HepG2 (cell line): ENCODE measurements around the gene GNRHR. TPM values are rescaled to one million over a fixed set of nuclear protein-coding genes. Genes with fewer than 3 reads are reported as not detected.

Experiments used
- ATAC-seq: fragments of 200-7000 bp; cut with Tn5 transposase; 3 replicates; pipeline ENCODE4 v1.9.1; 2020; ENCODE audit warnings: mild to moderate bottlenecking, moderate library complexity
- BruUV-seq: library from RNA; stranded (reverse); fragments of 400-500 nt; replicated peaks from 2 replicates; lab custom pipeline; 2021; lab: Mats Ljungman, UMichigan
- CTCF ChIA-PET: fragments of 300-600 bp; formaldehyde crosslinking; extraction: SDS; loops from one replicate; lab custom pipeline; 2021; ENCODE audit warnings: low total read pairs, inconsistent platforms, low intra/inter-chr PET ratio; lab: Yijun Ruan, JAX
- POLR2A ChIA-PET: fragments of 350-600 bp; sonication (Branson Sonifier 250); formaldehyde crosslinking; loops from one replicate; lab custom pipeline; 2020; ENCODE audit warnings: antibody characterized with exemption, inconsistent platforms; lab: Yijun Ruan, JAX
- DNase-seq: peaks from one replicate; pipeline ENCODE4 v3.0.0-alpha.2; 2015; ENCODE audit warnings: low spot score
- FAIRE-seq: peaks from 3 replicates; lab custom pipeline; 2011; peaks lifted over from hg19 to GRCh38; lab: Jason Lieb, UNC
- H2AFZ ChIP-seq: one replicate; pipeline ENCODE4 v1.6.1; 2011; ENCODE audit warnings: low read length, inconsistent platforms
- H3K27ac ChIP-seq: fragments of 300-600 bp; 3 replicates; pipeline ENCODE4 v1.8.0; 2011; ENCODE audit warnings: mixed run types, mild to moderate bottlenecking, mixed read lengths, low read length, inconsistent platforms; ENCODE audit not compliant: insufficient read depth; ENCODE audit errors: extremely low read length
- H3K27me3 ChIP-seq, 2 experiments: fragments of 200-600 bp in 1 of 2; 2 replicates in 1 of 2; 3 replicates in 1 of 2; pipeline versions ENCODE4 v1.6.0 to v1.8.0; 2011; ENCODE audit warnings: low read length in 2 of 2, mild to moderate bottlenecking in 2 of 2, moderate library complexity in 2 of 2, inconsistent platforms in 1 of 2; ENCODE audit not compliant: insufficient read depth in 2 of 2, control insufficient read depth in 1 of 2
- H3K36me3 ChIP-seq, 2 experiments: fragments of 200-600 bp in 1 of 2; replicated peaks in 1 of 2; 2 replicates in 1 of 2; 3 replicates in 1 of 2; pipeline versions ENCODE4 v1.5.1 to v1.8.0; 2011; ENCODE audit warnings: low read length in 2 of 2, inconsistent platforms in 1 of 2; ENCODE audit not compliant: insufficient read depth in 2 of 2, control insufficient read depth in 1 of 2
- H3K4me1 ChIP-seq: 2 replicates; pipeline ENCODE4 v1.5.1; 2012; ENCODE audit warnings: low read length, inconsistent platforms; ENCODE audit not compliant: insufficient read depth
- H3K4me2 ChIP-seq: 2 replicates; pipeline ENCODE4 v1.6.0; 2011; ENCODE audit warnings: low read depth, low read length, inconsistent platforms
- H3K4me3 ChIP-seq, 3 experiments: fragments of 200-600 bp in 1 of 3; sonication (generic), shearing (Covaris generic) in 1 of 3; replicated peaks in 1 of 3; 2 replicates each; pipeline ENCODE4 v1.5.1; 2011 to 2016; ENCODE audit warnings: low read length in 3 of 3, inconsistent platforms in 2 of 3, low read depth in 2 of 3, mild to moderate bottlenecking in 2 of 3, control low read depth in 1 of 3, mixed read lengths in 1 of 3; ENCODE audit not compliant: insufficient read depth in 1 of 3
- H3K79me2 ChIP-seq: one replicate; pipeline ENCODE4 v1.6.1; 2011; ENCODE audit warnings: low read length, inconsistent platforms; ENCODE audit not compliant: insufficient read depth
- H3K9ac ChIP-seq: 2 replicates; pipeline ENCODE4 v1.6.0; 2011; ENCODE audit warnings: mild to moderate bottlenecking, low read depth, low read length, inconsistent platforms; ENCODE audit not compliant: insufficient read depth
- H3K9me3 ChIP-seq: 2 replicates; pipeline ENCODE4 v1.5.1; 2012; ENCODE audit warnings: mild to moderate bottlenecking, low read length
- H4K20me1 ChIP-seq: 2 replicates; pipeline ENCODE4 v1.6.0; 2011; ENCODE audit warnings: inconsistent platforms, mild to moderate bottlenecking, low read length, moderate library complexity; ENCODE audit not compliant: insufficient read depth
- GTF2F1 ChIP-seq: fragments of 150-350 bp; IDR thresholded peaks from 2 replicates; pipeline ENCODE4 v1.6.1; 2014; ENCODE audit warnings: low read length
- SIX1 ChIP-seq: sonication (generic); formaldehyde crosslinking; IDR thresholded peaks from 2 replicates; pipeline ENCODE4 v1.4.0; 2020; ENCODE audit warnings: missing genetic modification reagents, borderline replicate concordance
- ZBTB8A ChIP-seq: sonication (generic); formaldehyde crosslinking; IDR thresholded peaks from 2 replicates; pipeline ENCODE4 v1.4.0; 2020; ENCODE audit warnings: mild to moderate bottlenecking, low read depth, missing genetic modification reagents, borderline replicate concordance
- ZNF260 ChIP-seq: sonication (generic); formaldehyde crosslinking; IDR thresholded peaks from 2 replicates; pipeline ENCODE4 v1.4.0; 2020; ENCODE audit warnings: missing genetic modification reagents, low read depth, mild to moderate bottlenecking, borderline replicate concordance
- ZNF569 ChIP-seq: sonication (generic); formaldehyde crosslinking; IDR thresholded peaks from 2 replicates; pipeline ENCODE4 v1.5.0; 2020; ENCODE audit warnings: mild to moderate bottlenecking, missing genetic modification reagents, moderate library complexity, borderline replicate concordance
- ZNF749 ChIP-seq: sonication (generic); formaldehyde crosslinking; IDR thresholded peaks from 2 replicates; pipeline ENCODE4 v1.8.0; 2022; ENCODE audit warnings: mild to moderate bottlenecking, missing genetic modification reagents, moderate library complexity, borderline replicate concordance
- ZSCAN12 ChIP-seq: sonication (generic); formaldehyde crosslinking; IDR thresholded peaks from 2 replicates; pipeline ENCODE4 v1.9.0; 2021; ENCODE audit warnings: mild to moderate bottlenecking, missing genetic modification reagents
- WGBS: methylation state at CpG from one replicate; pipeline ENCODE4 v1.1.6; 2017; ENCODE audit warnings: low lambda C conversion rate; 5-methylcytosine and 5-hydroxymethylcytosine counted together
- in situ Hi-C: cut with HindIII; loops from 2 replicates; pipeline ENCODE4 v1.10.0; 2017; ENCODE audit warnings: low pct_unique_long_range_greater_than_20kb; ENCODE audit not compliant: extremely low pct_ligation_motif_present
- intact Hi-C: fragments of 100-400 bp; cut with micrococcal nuclease; formaldehyde crosslinking; loops from one replicate; pipeline ENCODE4 v1.10.0; 2022; ENCODE audit not compliant: unreplicated experiment
- polyA plus RNA-seq, 8 experiments: library from polyadenylated mRNA; depleted of rRNA in 3 of 8; stranded (reverse) in 7 of 8; unstranded in 1 of 8; fragments of >200 nt; fragmentation: Illumina TruSeq in 4 of 8; extraction: Trizol in 4 of 8; gene quantifications; 2 replicates each; pipeline versions ENCODE4 v1.2.1 to v1.2.3, GENCODE V29; 2011 to 2016; ENCODE audit warnings: low read depth in 4 of 8, missing spikeins in 1 of 8, mixed read lengths in 1 of 8; ENCODE audit not compliant: insufficient read depth in 1 of 8
- total RNA-seq, 5 experiments: library from RNA; depleted of rRNA; stranded (reverse); fragments of >200 nt; fragmentation: Illumina TruSeq; extraction: Trizol; gene quantifications; 2 replicates each; pipeline ENCODE4 v1.2.3, GENCODE V29; 2016; ENCODE audit warnings: low read depth in 1 of 5
- TF ChIP-seq, protein P1 (sequence below): sonication (generic); formaldehyde crosslinking; conservative IDR thresholded peaks from 2 replicates; pipeline ENCODE4 v1.8.1; 2023; ENCODE audit warnings: missing genetic modification reagents
- TF ChIP-seq, protein P2 (sequence below): sonication (generic); formaldehyde crosslinking; IDR thresholded peaks from 2 replicates; pipeline ENCODE4 v1.4.0; 2020; ENCODE audit warnings: missing genetic modification reagents; ENCODE audit errors: not compliant biosample characterization
- TF ChIP-seq, protein P3 (sequence below): sonication (generic); formaldehyde crosslinking; IDR thresholded peaks from 2 replicates; pipeline ENCODE4 v1.4.0; 2020; ENCODE audit warnings: mild to moderate bottlenecking, missing genetic modification reagents

The GNRHR gene
- total and polyA plus RNA-seq, 2 of the 13 experiments (the other 11 are each of a cell fraction or from before 2014, with no cell fraction given), result not detected

DNA sequence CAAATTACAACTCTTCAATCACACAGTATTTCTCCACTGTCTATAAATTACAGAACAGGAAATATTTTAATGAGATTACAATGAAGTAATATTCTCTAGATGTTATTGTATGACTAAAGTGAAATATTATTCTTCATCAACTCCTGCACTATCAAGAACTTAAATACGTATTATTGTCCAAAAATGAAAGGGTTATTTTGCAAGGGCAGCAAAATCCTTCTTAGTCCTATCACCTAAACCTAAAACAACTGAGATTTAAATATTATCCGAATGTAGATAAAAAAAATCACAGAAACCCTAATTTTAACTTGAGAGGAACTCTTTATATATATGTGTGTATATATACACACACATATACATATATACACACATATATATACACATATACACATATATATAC lies 58.1 kb downstream of the GNRHR start (continued):
- TF ChIP-seq, protein P1, sequence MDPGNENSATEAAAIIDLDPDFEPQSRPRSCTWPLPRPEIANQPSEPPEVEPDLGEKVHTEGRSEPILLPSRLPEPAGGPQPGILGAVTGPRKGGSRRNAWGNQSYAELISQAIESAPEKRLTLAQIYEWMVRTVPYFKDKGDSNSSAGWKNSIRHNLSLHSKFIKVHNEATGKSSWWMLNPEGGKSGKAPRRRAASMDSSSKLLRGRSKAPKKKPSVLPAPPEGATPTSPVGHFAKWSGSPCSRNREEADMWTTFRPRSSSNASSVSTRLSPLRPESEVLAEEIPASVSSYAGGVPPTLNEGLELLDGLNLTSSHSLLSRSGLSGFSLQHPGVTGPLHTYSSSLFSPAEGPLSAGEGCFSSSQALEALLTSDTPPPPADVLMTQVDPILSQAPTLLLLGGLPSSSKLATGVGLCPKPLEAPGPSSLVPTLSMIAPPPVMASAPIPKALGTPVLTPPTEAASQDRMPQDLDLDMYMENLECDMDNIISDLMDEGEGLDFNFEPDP, result no peak
- TF ChIP-seq ZNF749 (CRISPR knock-in tag), result no peak

DNA sequence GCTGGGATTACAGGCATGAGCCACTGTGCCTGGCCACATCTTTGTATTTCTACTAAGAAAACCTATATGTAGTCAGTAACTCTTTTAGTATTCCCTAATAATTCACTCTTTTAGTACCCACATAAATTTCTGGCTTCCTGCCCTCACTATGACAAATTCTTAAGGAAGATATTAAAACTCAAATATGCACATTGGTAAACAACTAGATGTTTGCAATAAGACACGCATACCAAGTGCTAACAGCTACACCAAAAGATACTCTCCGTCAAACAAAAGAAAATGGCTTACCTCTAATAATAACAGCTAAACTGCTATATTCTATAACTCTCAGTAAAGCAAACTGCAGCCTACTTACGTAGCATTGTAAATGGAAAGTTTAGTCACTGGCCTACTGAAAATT lies 59.5 kb downstream of the GNRHR start:
- no peak overlapping the region for H3K27ac ChIP-seq
- H3K4me3 ChIP-seq, result no peak overlapping the region
- H3K4me2 ChIP-seq, result no peak overlapping the region
- peaks cover 29% of the 10 kb centered on the region for H3K4me1 ChIP-seq
- DNase-seq (no peak), ATAC-seq (no peak), FAIRE-seq (no peak)
- ChIA-PET CTCF (no interaction called here), POLR2A (no interaction called here)
- no TSS peak for BruUV-seq
- H3K27me3 ChIP-seq, result no peaks in the 10 kb centered on the region
- no peak overlapping the region for H3K9ac ChIP-seq
- no peaks in the 10 kb centered on the region for H3K9me3 ChIP-seq
- in situ Hi-C loops, result no loop called here
- TF ChIP-seq ZBTB8A (no peak), SIX1 (no peak), ZSCAN12 (CRISPR knock-in tag) (no peak)
- TF ChIP-seq, all 625 proteins: peak for 0
- no peak overlapping the region for H2AFZ ChIP-seq
- peaks cover 61% of the 10 kb centered on the region for H3K79me2 ChIP-seq
- intact Hi-C loops, result no loop called here
- peaks cover 5% of the 10 kb centered on the region; the same call in 1 of the 2 replicates for H4K20me1 ChIP-seq
- peaks cover 3 to 48% of the 10 kb centered on the region in 2 experiments for H3K36me3 ChIP-seq
- 97% methylated on average over 3 of the region's 3 CpGs for WGBS

DNA sequence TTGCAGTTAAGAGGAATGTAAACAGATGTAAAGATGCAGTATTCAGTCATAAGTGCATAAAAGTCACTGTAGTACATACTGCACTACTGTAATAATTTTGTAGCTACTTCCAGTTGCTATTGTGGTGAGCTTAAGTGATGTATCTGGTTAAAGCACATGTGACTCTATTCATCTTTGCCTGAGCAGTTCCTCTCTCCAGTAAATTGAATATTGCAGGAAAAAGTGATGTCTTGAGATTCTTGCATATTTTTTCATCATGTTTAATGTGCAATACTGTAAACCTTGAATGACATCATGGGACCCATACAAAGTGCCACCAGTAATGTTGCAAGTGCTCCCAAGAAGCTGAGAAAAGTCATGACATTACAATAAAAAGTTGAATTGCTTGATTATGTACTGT lies 62.9 kb downstream of the GNRHR start:
- Histone ChIP-seq H3K27ac (no peak overlapping the region), H3K79me2 (peaks cover 44% of the 10 kb centered on the region), H3K9me3 (no peaks in the 10 kb centered on the region), H4K20me1 (no peaks in the 10 kb centered on the region), H3K36me3 (peaks cover 3 to 49% of the 10 kb centered on the region in 2 experiments), H2AFZ (no peak overlapping the region), H3K4me2 (no peak overlapping the region), H3K4me1 (no peaks in the 10 kb centered on the region), H3K27me3 (no peaks in the 10 kb centered on the region), H3K4me3 (no peak overlapping the region), H3K9ac (no peak overlapping the region)
- DNase-seq (no peak), ATAC-seq (no peak), FAIRE-seq (no peak)
- in situ Hi-C loops, result no loop called here
- intact Hi-C loops, result no loop called here
- no TSS peak for BruUV-seq
- ChIA-PET POLR2A (no interaction called here), CTCF (no interaction called here)
- TF ChIP-seq, protein P2, sequence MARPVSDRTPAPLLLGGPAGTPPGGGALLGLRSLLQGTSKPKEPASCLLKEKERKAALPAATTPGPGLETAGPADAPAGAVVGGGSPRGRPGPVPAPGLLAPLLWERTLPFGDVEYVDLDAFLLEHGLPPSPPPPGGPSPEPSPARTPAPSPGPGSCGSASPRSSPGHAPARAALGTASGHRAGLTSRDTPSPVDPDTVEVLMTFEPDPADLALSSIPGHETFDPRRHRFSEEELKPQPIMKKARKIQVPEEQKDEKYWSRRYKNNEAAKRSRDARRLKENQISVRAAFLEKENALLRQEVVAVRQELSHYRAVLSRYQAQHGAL (CRISPR knock-in tag), result no peak
- TF ChIP-seq GTF2F1 (no peak), ZNF260 (CRISPR knock-in tag) (no peak), ZNF569 (CRISPR knock-in tag) (no peak)
- TF ChIP-seq, protein P3, sequence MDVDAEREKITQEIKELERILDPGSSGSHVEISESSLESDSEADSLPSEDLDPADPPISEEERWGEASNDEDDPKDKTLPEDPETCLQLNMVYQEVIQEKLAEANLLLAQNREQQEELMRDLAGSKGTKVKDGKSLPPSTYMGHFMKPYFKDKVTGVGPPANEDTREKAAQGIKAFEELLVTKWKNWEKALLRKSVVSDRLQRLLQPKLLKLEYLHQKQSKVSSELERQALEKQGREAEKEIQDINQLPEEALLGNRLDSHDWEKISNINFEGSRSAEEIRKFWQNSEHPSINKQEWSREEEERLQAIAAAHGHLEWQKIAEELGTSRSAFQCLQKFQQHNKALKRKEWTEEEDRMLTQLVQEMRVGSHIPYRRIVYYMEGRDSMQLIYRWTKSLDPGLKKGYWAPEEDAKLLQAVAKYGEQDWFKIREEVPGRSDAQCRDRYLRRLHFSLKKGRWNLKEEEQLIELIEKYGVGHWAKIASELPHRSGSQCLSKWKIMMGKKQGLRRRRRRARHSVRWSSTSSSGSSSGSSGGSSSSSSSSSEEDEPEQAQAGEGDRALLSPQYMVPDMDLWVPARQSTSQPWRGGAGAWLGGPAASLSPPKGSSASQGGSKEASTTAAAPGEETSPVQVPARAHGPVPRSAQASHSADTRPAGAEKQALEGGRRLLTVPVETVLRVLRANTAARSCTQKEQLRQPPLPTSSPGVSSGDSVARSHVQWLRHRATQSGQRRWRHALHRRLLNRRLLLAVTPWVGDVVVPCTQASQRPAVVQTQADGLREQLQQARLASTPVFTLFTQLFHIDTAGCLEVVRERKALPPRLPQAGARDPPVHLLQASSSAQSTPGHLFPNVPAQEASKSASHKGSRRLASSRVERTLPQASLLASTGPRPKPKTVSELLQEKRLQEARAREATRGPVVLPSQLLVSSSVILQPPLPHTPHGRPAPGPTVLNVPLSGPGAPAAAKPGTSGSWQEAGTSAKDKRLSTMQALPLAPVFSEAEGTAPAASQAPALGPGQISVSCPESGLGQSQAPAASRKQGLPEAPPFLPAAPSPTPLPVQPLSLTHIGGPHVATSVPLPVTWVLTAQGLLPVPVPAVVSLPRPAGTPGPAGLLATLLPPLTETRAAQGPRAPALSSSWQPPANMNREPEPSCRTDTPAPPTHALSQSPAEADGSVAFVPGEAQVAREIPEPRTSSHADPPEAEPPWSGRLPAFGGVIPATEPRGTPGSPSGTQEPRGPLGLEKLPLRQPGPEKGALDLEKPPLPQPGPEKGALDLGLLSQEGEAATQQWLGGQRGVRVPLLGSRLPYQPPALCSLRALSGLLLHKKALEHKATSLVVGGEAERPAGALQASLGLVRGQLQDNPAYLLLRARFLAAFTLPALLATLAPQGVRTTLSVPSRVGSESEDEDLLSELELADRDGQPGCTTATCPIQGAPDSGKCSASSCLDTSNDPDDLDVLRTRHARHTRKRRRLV (CRISPR knock-in tag), result no peak
